Glutamatergic neuron (in vitro differentiated cells): ENCODE results near the gene FBXL20. TPM values are rescaled to one million over a fixed set of nuclear protein-coding genes. Genes with fewer than 3 reads are reported as not detected.

Source experiments
- DNase-seq: peaks from one replicate; pipeline ENCODE4 v3.0.0; 2022
- H3K27ac Mint-ChIP-seq: one replicate; pipeline ENCODE4 v1.8.0; 2020; ENCODE audit warnings: mild to moderate bottlenecking, mixed read lengths, inconsistent platforms; ENCODE audit not compliant: unreplicated experiment
- H3K27me3 Mint-ChIP-seq: one replicate; pipeline ENCODE4 v1.8.0; 2020; ENCODE audit warnings: mild to moderate bottlenecking, moderate library complexity, mixed read lengths, inconsistent platforms; ENCODE audit not compliant: unreplicated experiment
- H3K36me3 Mint-ChIP-seq: one replicate; pipeline ENCODE4 v1.8.0; 2020; ENCODE audit warnings: mild to moderate bottlenecking, mixed read lengths, inconsistent platforms; ENCODE audit not compliant: unreplicated experiment
- H3K4me1 Mint-ChIP-seq: one replicate; pipeline ENCODE4 v1.8.0; 2020; ENCODE audit warnings: mild to moderate bottlenecking, low read depth, mixed read lengths, inconsistent platforms; ENCODE audit not compliant: unreplicated experiment
- H3K4me3 Mint-ChIP-seq: one replicate; pipeline ENCODE4 v1.8.0; 2020; ENCODE audit warnings: mild to moderate bottlenecking, mixed read lengths, inconsistent platforms; ENCODE audit not compliant: unreplicated experiment
- H3K9me3 Mint-ChIP-seq: one replicate; pipeline ENCODE4 v1.8.0; 2020; ENCODE audit warnings: mild to moderate bottlenecking, moderate library complexity, mixed read lengths, inconsistent platforms; ENCODE audit not compliant: unreplicated experiment
- CTCF ChIP-seq: fragments of 200-600 bp; sonication (generic); IDR thresholded peaks from one replicate; pipeline ENCODE4 v1.5.0; 2021; ENCODE audit not compliant: partially characterized antibody, unreplicated experiment
- total RNA-seq: library from RNA; stranded (reverse); fragmentation: NEBNext Ultra II Directional; extraction: Animal tissue kit (Norgen Biotek cat#: 25700); gene quantifications from one replicate; pipeline ENCODE4 v1.2.1, GENCODE V29; 2021; ENCODE audit not compliant: unreplicated experiment

The FBXL20 gene
- total RNA-seq, 1 donor from 2014 or later, result 31.0 TPM

GRCh38 chr17:39276113-39276512, 125.3 kb downstream of the FBXL20 start:
- H3K27me3 Mint-ChIP-seq, result no peaks in the 10 kb centered on the region
- no peaks in the 10 kb centered on the region for H3K36me3 Mint-ChIP-seq
- no peaks in the 10 kb centered on the region for H3K9me3 Mint-ChIP-seq
- H3K27ac Mint-ChIP-seq, result no peak overlapping the region
- H3K4me3 Mint-ChIP-seq, result no peak overlapping the region
- no peaks in the 10 kb centered on the region for H3K4me1 Mint-ChIP-seq
- TF ChIP-seq CTCF, result no peak
- no peak for DNase-seq

- Mint-ChIP-seq H3K27ac (no peak overlapping the region), H3K4me1 (no peaks in the 10 kb centered on the region), H3K27me3 (no peaks in the 10 kb centered on the region), H3K36me3 (no peaks in the 10 kb centered on the region), H3K9me3 (no peaks in the 10 kb centered on the region), H3K4me3 (no peak overlapping the region)
- DNase-seq, result no peak
- TF ChIP-seq CTCF, result no peak
These were observed 129.9 kb downstream of the FBXL20 start for GRCh38 chr17:39271546-39271945.

DNA sequence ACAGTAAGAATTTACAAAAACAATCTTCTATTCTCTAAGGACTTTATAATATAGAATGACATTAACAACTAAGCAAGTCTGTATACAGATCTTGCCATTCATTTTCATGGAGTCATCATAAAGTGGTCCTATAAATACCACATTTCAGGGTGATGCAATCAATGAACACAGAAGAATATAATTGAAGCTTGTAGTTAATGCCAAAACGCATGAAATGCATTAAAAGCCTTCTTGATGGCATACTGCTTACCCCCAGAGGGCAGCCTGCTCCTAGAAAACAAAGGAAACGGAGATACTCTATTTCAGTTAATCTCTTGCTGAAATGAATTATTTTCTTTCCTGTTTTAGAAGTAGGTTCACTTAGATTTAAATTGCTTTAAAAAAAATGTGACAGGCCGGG, 130.5 kb downstream of the FBXL20 start:
- Mint-ChIP-seq H3K27ac (no peak overlapping the region), H3K27me3 (no peaks in the 10 kb centered on the region), H3K36me3 (no peaks in the 10 kb centered on the region), H3K4me1 (no peaks in the 10 kb centered on the region), H3K9me3 (no peaks in the 10 kb centered on the region), H3K4me3 (no peak overlapping the region)
- no peak for DNase-seq
- TF ChIP-seq CTCF, result no peak

DNA sequence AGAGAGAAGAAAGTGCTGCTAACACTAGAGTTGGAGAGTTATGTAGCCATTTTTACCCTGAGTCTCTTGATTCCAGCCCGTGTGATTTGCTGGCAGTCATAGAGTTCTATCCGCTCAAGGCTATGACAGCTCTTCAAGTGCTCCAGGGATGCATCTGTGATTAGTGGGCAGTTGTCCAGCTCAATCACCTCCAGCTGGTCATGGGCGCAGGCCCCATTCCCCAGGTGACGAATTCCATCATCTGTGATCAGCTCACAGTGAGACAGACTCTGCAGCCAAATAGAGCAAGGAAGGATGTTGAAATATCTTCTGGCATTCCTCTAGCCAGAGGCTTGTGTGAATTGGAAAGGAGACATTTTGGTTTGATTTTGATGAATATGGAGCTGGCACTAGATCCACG, 137.3 kb downstream of the FBXL20 start:
- peaks cover 2% of the 10 kb centered on the region for H3K9me3 Mint-ChIP-seq
- H3K36me3 Mint-ChIP-seq, result peaks cover 5% of the 10 kb centered on the region
- no peaks in the 10 kb centered on the region for H3K27me3 Mint-ChIP-seq
- no peak for TF ChIP-seq CTCF
- DNase-seq, result no peak
- H3K27ac Mint-ChIP-seq, result no peak overlapping the region
- no peaks in the 10 kb centered on the region for H3K4me1 Mint-ChIP-seq
- H3K4me3 Mint-ChIP-seq, result no peak overlapping the region

DNA sequence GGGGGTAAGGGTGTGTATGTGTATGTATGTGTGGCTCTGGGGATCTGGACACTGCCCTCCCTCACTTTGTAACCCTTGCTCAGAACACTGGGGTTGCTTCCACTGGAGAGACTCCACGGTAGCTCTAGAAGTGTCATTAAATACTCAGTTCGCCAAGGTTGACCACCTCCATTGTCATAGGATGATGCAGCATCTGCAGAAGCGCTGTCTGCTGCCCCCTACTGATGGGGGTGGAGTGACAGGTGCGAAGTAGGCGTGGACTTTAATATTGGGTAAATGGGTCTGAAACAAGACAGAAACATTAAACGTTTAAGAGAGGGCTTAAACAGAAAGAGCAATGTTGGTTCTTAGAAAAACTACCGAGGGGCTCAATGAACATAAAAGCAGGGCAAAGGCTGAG, 140.1 kb downstream of the FBXL20 start:
- peaks cover 5% of the 10 kb centered on the region for H3K9me3 Mint-ChIP-seq
- no peaks in the 10 kb centered on the region for H3K27me3 Mint-ChIP-seq
- peak; percentile 32 for DNase-seq

More for the DNA sequence above, 140.1 kb downstream of the FBXL20 start:
- peaks cover 9% of the 10 kb centered on the region for H3K36me3 Mint-ChIP-seq
- peak; percentile 27 for TF ChIP-seq CTCF
- no peak overlapping the region for H3K27ac Mint-ChIP-seq
- H3K4me3 Mint-ChIP-seq, result no peak overlapping the region
- H3K4me1 Mint-ChIP-seq, result no peaks in the 10 kb centered on the region
